Liver (tissue), 9 donors: ENCODE results near the gene OGFR. TPM values are rescaled to one million over a fixed set of nuclear protein-coding genes. Genes with fewer than 3 reads are reported as not detected.

Experiments
- DNase-seq: peaks from one replicate; pipeline ENCODE4 v3.0.0-alpha.2; 2017; ENCODE audit warnings: low spot score
- H3K27ac ChIP-seq, 2 donors: one replicate each; pipeline ENCODE4 v1.7.0; 2013; ENCODE audit warnings: inconsistent platforms in 2 of 2, low read length in 2 of 2, control low read depth in 1 of 2, low read depth in 1 of 2, mild to moderate bottlenecking in 1 of 2
- H3K27me3 ChIP-seq, 4 donors: one replicate each; pipeline versions ENCODE4 v1.6.1 to v1.7.0; 2013; ENCODE audit warnings: low read length in 3 of 4, inconsistent platforms in 1 of 4, mild to moderate bottlenecking in 1 of 4, moderate library complexity in 1 of 4; ENCODE audit not compliant: control insufficient read depth in 4 of 4, insufficient read depth in 4 of 4
- H3K36me3 ChIP-seq, 4 donors: one replicate each; pipeline versions ENCODE4 v1.6.1 to v1.7.0; 2013; ENCODE audit warnings: low read length in 3 of 4, mild to moderate bottlenecking in 3 of 4, low read depth in 1 of 4, moderate library complexity in 1 of 4; ENCODE audit not compliant: control insufficient read depth in 4 of 4, insufficient read depth in 3 of 4
- H3K4me1 ChIP-seq, 4 donors: one replicate each; pipeline versions ENCODE4 v1.6.1 to v1.7.0; 2013; ENCODE audit warnings: low read length in 3 of 4, mild to moderate bottlenecking in 3 of 4, moderate library complexity in 1 of 4; ENCODE audit not compliant: control insufficient read depth in 4 of 4, insufficient read depth in 4 of 4
- H3K4me3 ChIP-seq, 3 donors: one replicate each; pipeline versions ENCODE4 v1.6.1 to v1.7.0; 2013; ENCODE audit warnings: low read length in 3 of 3, control low read depth in 1 of 3, low read depth in 1 of 3, mild to moderate bottlenecking in 1 of 3
- H3K9ac ChIP-seq, 2 donors: one replicate each; pipeline ENCODE4 v1.7.0; 2013; ENCODE audit warnings: low read length in 2 of 2, mild to moderate bottlenecking in 2 of 2, moderate library complexity in 2 of 2, control low read depth in 1 of 2, low read depth in 1 of 2
- H3K9me3 ChIP-seq, 4 donors: one replicate each; pipeline versions ENCODE4 v1.6.1 to v1.7.0; 2013; ENCODE audit warnings: low read length in 3 of 4; ENCODE audit not compliant: control insufficient read depth in 4 of 4
- CTCF ChIP-seq: fragments of 150-350 bp; IDR thresholded peaks from 2 replicates; pipeline ENCODE4 v1.5.1; 2017; ENCODE audit warnings: improper control_type of control experiment, low read depth, low read length; ENCODE audit not compliant: missing input control
- GABPA ChIP-seq, 2 donors: IDR thresholded peaks in 1 of 2; conservative IDR thresholded peaks in 1 of 2; 2 replicates each; pipeline ENCODE4 v1.6.1; 2016; ENCODE audit warnings: antibody characterized with exemption in 2 of 2, mild to moderate bottlenecking in 1 of 2, moderate library complexity in 1 of 2
- HNF4A ChIP-seq, 2 donors: conservative IDR thresholded peaks; 2 replicates each; pipeline ENCODE4 v1.6.1; 2016; ENCODE audit warnings: antibody characterized with exemption in 2 of 2, mild to moderate bottlenecking in 2 of 2
- HNF4G ChIP-seq: IDR thresholded peaks from 2 replicates; pipeline ENCODE4 v1.6.1; 2016; ENCODE audit warnings: antibody characterized with exemption
- JUND ChIP-seq, 2 donors: IDR thresholded peaks; 2 replicates each; pipeline ENCODE4 v1.6.1; 2016; ENCODE audit warnings: antibody characterized with exemption in 2 of 2
- MAX ChIP-seq: IDR thresholded peaks from 2 replicates; pipeline ENCODE4 v1.6.1; 2016; ENCODE audit warnings: antibody characterized with exemption
- NR2F2 ChIP-seq: IDR thresholded peaks from 2 replicates; pipeline ENCODE4 v1.6.1; 2016; ENCODE audit warnings: antibody characterized with exemption
- RAD21 ChIP-seq, 2 donors: IDR thresholded peaks; 2 replicates each; pipeline ENCODE4 v1.6.1; 2016; ENCODE audit warnings: antibody characterized with exemption in 2 of 2, mild to moderate bottlenecking in 2 of 2
- REST ChIP-seq: IDR thresholded peaks from 2 replicates; pipeline ENCODE4 v1.6.1; 2016; ENCODE audit warnings: antibody characterized with exemption, mild to moderate bottlenecking
- RXRA ChIP-seq, 2 donors: IDR thresholded peaks; 2 replicates each; pipeline ENCODE4 v1.6.1; 2017 to 2018; ENCODE audit warnings: antibody characterized with exemption in 2 of 2, mild to moderate bottlenecking in 1 of 2
- TAF1 ChIP-seq: conservative IDR thresholded peaks from 2 replicates; pipeline ENCODE4 v1.6.1; 2016; ENCODE audit warnings: antibody characterized with exemption, mild to moderate bottlenecking
- YY1 ChIP-seq: IDR thresholded peaks from 2 replicates; pipeline ENCODE4 v1.6.1; 2016; ENCODE audit warnings: antibody characterized with exemption, mild to moderate bottlenecking
- ZBTB33 ChIP-seq: IDR thresholded peaks from 2 replicates; pipeline ENCODE4 v1.6.1; 2016; ENCODE audit warnings: antibody characterized with exemption
- WGBS: extraction: QIAGEN DNeasy Blood & Tissue Kit; methylation state at CpG from one replicate; pipeline ENCODE4 v1.1.7; 2013; 5-methylcytosine and 5-hydroxymethylcytosine counted together
- polyA plus RNA-seq, 2 donors: library from polyadenylated mRNA; stranded (reverse) in 1 of 2; unstranded in 1 of 2; fragments of 200-250 nt in 1 of 2; fragments of >200 nt in 1 of 2; fragmentation: Nextera tagmentation in 1 of 2; extraction: Ambion mirVana in 1 of 2; gene quantifications; one replicate each; pipeline versions ENCODE4 v1.2.1 to v1.2.3, GENCODE V29; 2013 to 2015
- total RNA-seq, 2 donors: library from RNA; depleted of rRNA; stranded (reverse); fragments of >200 nt; gene quantifications; one replicate each; pipeline ENCODE4 v1.2.3, GENCODE V29; 2014
- donor health status: healthy.
- donor health status: healthy.
- donor health status: healthy.
- donor health status: healthy.
- donor health status: healthy.

The OGFR gene
- total and polyA plus RNA-seq, 4 donors: 5.9 to 59.4 (median 29.4) TPM

GRCh38 chr20:62804021-62804626 lies 511 bp upstream of the OGFR start:
- 29% methylated on average over 25 of the region's 25 CpGs for WGBS
- DNase-seq: no peak
- H3K9ac ChIP-seq: no peak overlapping the region
- peaks cover 17 to 46% (median 30%) of the 10 kb centered on the region in 4 donors for H3K4me1 ChIP-seq
- no peaks in the 10 kb centered on the region for H3K27me3 ChIP-seq
- peak overlapping the region in 1 of 3 donors; percentile 94 for H3K4me3 ChIP-seq
- peaks cover 5 to 24% (median 16%) of the 10 kb centered on the region in 4 donors for H3K36me3 ChIP-seq
- H3K9me3 ChIP-seq: no peaks in the 10 kb centered on the region
- peak overlapping the region; percentile 19 to 51 for H3K27ac ChIP-seq
- no peak for TF ChIP-seq REST
- no peak for TF ChIP-seq TAF1
- no peak for TF ChIP-seq GABPA (IDR thresholded peaks at IDR 0.05 in 1 of 2, conservative IDR thresholded peaks at IDR 0.05 in 1 of 2)

GRCh38 chr20:62805155-62805710 lies 598 bp downstream of the OGFR start:
- under 1% methylated on average over 58 of the region's 58 CpGs for WGBS
- peak; percentile 45 for DNase-seq
- H3K4me1 ChIP-seq: peaks cover 17 to 46% (median 30%) of the 10 kb centered on the region in 4 donors

More at GRCh38 chr20:62805155-62805710, 598 bp downstream of the OGFR start:
- peaks cover 14 to 30% (median 21%) of the 10 kb centered on the region in 4 donors for H3K36me3 ChIP-seq
- H3K27me3 ChIP-seq: no peaks in the 10 kb centered on the region
- peak overlapping the region; percentile 96 for H3K27ac ChIP-seq
- no peak for TF ChIP-seq GABPA (IDR thresholded peaks at IDR 0.05 in 1 of 2, conservative IDR thresholded peaks at IDR 0.05 in 1 of 2)
- no peak for TF ChIP-seq HNF4G
- TF ChIP-seq NR2F2: no peak
- TF ChIP-seq JUND (IDR thresholded peaks at IDR 0.05): no peak
- TF ChIP-seq CTCF: no peak
- no peak for TF ChIP-seq HNF4A (conservative IDR thresholded peaks at IDR 0.05)
- no peak for TF ChIP-seq YY1
- TF ChIP-seq ZBTB33: no peak
- TF ChIP-seq RAD21 (IDR thresholded peaks at IDR 0.05): no peak
- TF ChIP-seq MAX: no peak
- no peak for TF ChIP-seq RXRA (IDR thresholded peaks at IDR 0.05)
- H3K9me3 ChIP-seq: no peaks in the 10 kb centered on the region
- peak overlapping the region; percentile 71 to 83 for H3K9ac ChIP-seq
- H3K4me3 ChIP-seq: peak overlapping the region; percentile 62 to 94 (median 94)
